KBM-7 (cell line): ENCODE measurements around the gene RNF141.

ENCODE experiments used
- DNase-seq: peaks from one replicate; pipeline ENCODE4 v3.0.0-alpha.2; 2015
- in situ Hi-C: fragments of 300-500 bp; cut with MboI; formaldehyde crosslinking; loops from 2 replicates; pipeline ENCODE4 v1.14.3; 2020; ENCODE audit warnings: low sequenced_read_pairs, low pct_unique_long_range_greater_than_20kb, mixed read lengths

RNF141 gene

GRCh38 chr11:10462746-10463300 is 78.2 kb downstream of the RNF141 start:
- in situ Hi-C loops = no loop called here
- no peak for DNase-seq
